ENCODE data around the gene DNAJC25.

The DNAJC25 gene

GRCh38 chr9:111676116-111676515 is 45.0 kb downstream of the DNAJC25 start:
- no peaks in the 10 kb centered on the region for H3K4me1 ChIP-seq (ENCODE audit: control insufficient read depth, insufficient read depth, low read length)
- H3K4me2 ChIP-seq (ENCODE audit: low read length) = no peak overlapping the region
- H3K36me3 ChIP-seq (ENCODE audit: insufficient read depth, low read length) = peaks cover 3% of the 10 kb centered on the region
- no peak overlapping the region for H3K4me3 ChIP-seq (ENCODE audit: low read length)
- no peak overlapping the region for H3K9ac ChIP-seq (ENCODE audit: low read depth, low read length)
- no peaks in the 10 kb centered on the region for H3K27me3 ChIP-seq (ENCODE audit: control insufficient read depth, insufficient read depth, low read length)
- H3K9me3 ChIP-seq (replicated peaks; ENCODE audit: low read length) = no peaks in the 10 kb centered on the region

- no peak overlapping the region for H3K9ac ChIP-seq (ENCODE audit: low read depth, low read length)
- H3K27me3 ChIP-seq (ENCODE audit: control insufficient read depth, insufficient read depth, low read length) = no peaks in the 10 kb centered on the region
- H3K4me2 ChIP-seq (ENCODE audit: low read length) = no peak overlapping the region
- no peaks in the 10 kb centered on the region for H3K9me3 ChIP-seq (replicated peaks; ENCODE audit: low read length)
- no peak overlapping the region for H3K4me3 ChIP-seq (ENCODE audit: low read length)
- no peaks in the 10 kb centered on the region for H3K4me1 ChIP-seq (ENCODE audit: control insufficient read depth, insufficient read depth, low read length)
- peaks cover 2% of the 10 kb centered on the region for H3K36me3 ChIP-seq (ENCODE audit: insufficient read depth, low read length)
These were observed 47.2 kb downstream of the DNAJC25 start for GRCh38 chr9:111678293-111678692.

- no peaks in the 10 kb centered on the region for H3K9me3 ChIP-seq (replicated peaks; ENCODE audit: low read length)
- no peaks in the 10 kb centered on the region for H3K27me3 ChIP-seq (ENCODE audit: control insufficient read depth, insufficient read depth, low read length)
- peaks cover 2% of the 10 kb centered on the region for H3K36me3 ChIP-seq (ENCODE audit: insufficient read depth, low read length)
- no peak overlapping the region for H3K4me3 ChIP-seq (ENCODE audit: low read length)
- no peak overlapping the region for H3K4me2 ChIP-seq (ENCODE audit: low read length)
- H3K9ac ChIP-seq (ENCODE audit: low read depth, low read length) = no peak overlapping the region
- no peaks in the 10 kb centered on the region for H3K4me1 ChIP-seq (ENCODE audit: control insufficient read depth, insufficient read depth, low read length)
These were observed 48.1 kb downstream of the DNAJC25 start for GRCh38 chr9:111679199-111679598.

GRCh38 chr9:111683392-111683791 is 52.3 kb downstream of the DNAJC25 start:
- Histone ChIP-seq H3K27me3 (ENCODE audit: control insufficient read depth, insufficient read depth, low read length) (no peaks in the 10 kb centered on the region), H3K4me3 (ENCODE audit: low read length) (no peak overlapping the region), H3K4me1 (ENCODE audit: control insufficient read depth, insufficient read depth, low read length) (no peaks in the 10 kb centered on the region), H3K9me3 (replicated peaks; ENCODE audit: low read length) (no peaks in the 10 kb centered on the region), H3K4me2 (ENCODE audit: low read length) (no peak overlapping the region), H3K9ac (ENCODE audit: low read depth, low read length) (no peak overlapping the region), H3K36me3 (ENCODE audit: insufficient read depth, low read length) (peaks cover 2% of the 10 kb centered on the region)

- Histone ChIP-seq H3K4me2 (ENCODE audit: low read length) (peak overlapping the region; percentile 16), H3K27me3 (ENCODE audit: control insufficient read depth, insufficient read depth, low read length) (no peaks in the 10 kb centered on the region), H3K4me1 (ENCODE audit: control insufficient read depth, insufficient read depth, low read length) (no peaks in the 10 kb centered on the region), H3K36me3 (ENCODE audit: insufficient read depth, low read length) (peaks cover 2% of the 10 kb centered on the region), H3K9ac (ENCODE audit: low read depth, low read length) (no peak overlapping the region), H3K4me3 (ENCODE audit: low read length) (no peak overlapping the region), H3K9me3 (replicated peaks; ENCODE audit: low read length) (no peaks in the 10 kb centered on the region)
These were observed 60.7 kb downstream of the DNAJC25 start for GRCh38 chr9:111691672-111692329.

- H3K9ac ChIP-seq (ENCODE audit: low read depth, low read length) = no peak overlapping the region
- H3K4me2 ChIP-seq (ENCODE audit: low read length) = no peak overlapping the region
- no peaks in the 10 kb centered on the region for H3K4me1 ChIP-seq (ENCODE audit: control insufficient read depth, insufficient read depth, low read length)
- H3K9me3 ChIP-seq (replicated peaks; ENCODE audit: low read length) = no peaks in the 10 kb centered on the region
- H3K36me3 ChIP-seq (ENCODE audit: insufficient read depth, low read length) = peaks cover 4% of the 10 kb centered on the region
- H3K4me3 ChIP-seq (ENCODE audit: low read length) = no peak overlapping the region
- H3K27me3 ChIP-seq (ENCODE audit: control insufficient read depth, insufficient read depth, low read length) = no peaks in the 10 kb centered on the region
These were observed 65.7 kb downstream of the DNAJC25 start for GRCh38 chr9:111696796-111697195.

DNA sequence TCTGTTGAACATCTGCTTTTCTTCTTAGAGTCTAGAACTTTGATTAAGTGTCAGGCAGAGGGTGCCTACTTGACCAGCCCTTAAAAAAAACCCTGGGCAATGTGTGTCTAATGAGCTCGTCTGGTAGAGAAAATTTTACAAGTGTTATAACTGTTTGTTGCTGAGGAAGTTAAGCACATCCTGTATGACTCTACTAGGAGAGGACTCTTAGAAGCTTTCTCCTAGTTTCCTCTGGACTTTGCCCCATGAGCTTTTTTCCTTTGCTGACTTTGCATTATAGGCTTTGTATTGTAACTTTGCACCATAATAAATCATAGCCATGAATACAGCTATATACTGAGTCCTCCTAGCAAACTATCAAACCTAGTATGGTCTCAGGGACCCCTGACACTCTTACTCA is 69.6 kb downstream of the DNAJC25 start:
- H3K4me3 ChIP-seq (ENCODE audit: low read length) = no peak overlapping the region
- H3K9ac ChIP-seq (ENCODE audit: low read depth, low read length) = no peak overlapping the region
- no peaks in the 10 kb centered on the region for H3K27me3 ChIP-seq (ENCODE audit: control insufficient read depth, insufficient read depth, low read length)
- peaks cover 4% of the 10 kb centered on the region for H3K36me3 ChIP-seq (ENCODE audit: insufficient read depth, low read length)
- no peak overlapping the region for H3K4me2 ChIP-seq (ENCODE audit: low read length)
- no peaks in the 10 kb centered on the region for H3K9me3 ChIP-seq (replicated peaks; ENCODE audit: low read length)
- H3K4me1 ChIP-seq (ENCODE audit: control insufficient read depth, insufficient read depth, low read length) = no peaks in the 10 kb centered on the region
